ENCODE data around the gene OGT.

OGT gene

DNA sequence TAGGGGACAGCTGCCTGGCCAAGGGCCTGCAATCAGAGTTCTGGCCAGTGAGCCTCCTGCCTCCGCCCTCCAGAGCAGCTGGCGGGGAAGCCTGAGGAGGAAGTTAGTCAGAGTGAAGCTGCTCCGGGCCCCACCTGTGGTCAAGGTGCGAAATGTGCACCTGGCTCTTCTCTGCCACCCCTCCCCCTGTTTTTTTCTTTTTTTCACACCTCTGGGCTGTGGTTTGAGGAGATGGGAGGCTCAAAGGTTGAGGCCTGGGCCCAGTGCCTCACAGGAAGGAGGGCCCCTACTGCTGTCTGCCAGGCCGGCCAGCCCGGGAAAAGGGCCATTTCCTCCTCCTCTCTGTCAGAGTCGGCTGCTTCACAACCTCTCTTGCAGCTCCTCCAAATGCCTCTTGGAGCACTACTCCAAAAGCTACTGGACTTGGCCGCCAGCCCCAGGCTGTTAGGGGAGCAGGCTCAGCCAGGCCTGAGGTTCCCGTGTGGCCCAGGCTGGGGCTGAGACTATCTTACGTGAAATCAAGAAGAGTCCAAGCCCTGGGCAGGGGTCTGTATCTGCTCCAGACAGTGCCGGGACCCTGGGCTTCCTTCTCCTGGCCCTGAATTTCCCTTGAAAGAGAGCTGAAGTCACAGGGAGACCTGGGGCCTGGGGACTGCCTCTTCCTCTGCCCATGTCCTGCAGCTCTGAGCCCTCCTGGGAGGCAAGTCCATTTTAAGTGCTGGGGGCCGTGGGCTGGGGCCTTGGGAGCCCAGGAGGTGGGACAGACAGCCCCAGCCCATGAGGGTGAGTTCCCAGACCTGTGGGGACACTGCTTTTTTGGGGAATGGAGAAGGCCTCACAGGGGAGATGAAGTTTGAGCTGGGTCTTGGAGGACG is 89.9 kb downstream of the OGT start:
- peak; percentile 13 to 27 for DNase-seq (ENCODE audit: low read depth in 2 of 2)

DNA sequence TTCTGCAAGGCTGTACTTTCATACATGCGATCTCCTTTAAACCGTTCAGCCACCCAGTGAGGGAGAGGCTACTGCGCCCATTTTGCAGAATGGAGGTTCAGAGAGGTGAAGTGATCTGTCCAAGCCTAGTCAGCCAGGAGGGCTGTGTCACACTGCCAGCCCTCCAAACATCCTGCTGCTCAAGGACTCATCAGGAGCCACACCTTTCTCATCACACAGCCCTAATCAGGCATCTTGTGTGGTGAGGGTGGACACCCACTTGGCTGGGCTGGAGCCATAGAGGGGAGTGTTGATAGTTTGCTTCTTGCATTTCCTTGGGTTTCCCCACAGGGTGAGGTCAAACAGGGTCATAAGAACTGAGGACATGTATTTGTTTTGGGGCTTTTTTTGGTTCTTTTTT is 90.8 kb downstream of the OGT start:
- no peak for DNase-seq (ENCODE audit: low read depth in 2 of 2)

GRCh38 chrX:71625471-71625870 is 92.6 kb downstream of the OGT start:
- DNase-seq (ENCODE audit: low read depth in 2 of 2) = no peak

Measured in fibroblast of skin of left quadriceps (primary cell).